GM18907 (cell line): Measurements from ENCODE around the gene MAN1B1.

ENCODE experiments used
- ATAC-seq: cut with Tn5 transposase; IDR thresholded peaks from one replicate; pipeline ENCODE4 v1.9.1; 2021; ENCODE audit warnings: mild to moderate bottlenecking, moderate library complexity; ENCODE audit not compliant: unreplicated experiment

The MAN1B1 gene

DNA sequence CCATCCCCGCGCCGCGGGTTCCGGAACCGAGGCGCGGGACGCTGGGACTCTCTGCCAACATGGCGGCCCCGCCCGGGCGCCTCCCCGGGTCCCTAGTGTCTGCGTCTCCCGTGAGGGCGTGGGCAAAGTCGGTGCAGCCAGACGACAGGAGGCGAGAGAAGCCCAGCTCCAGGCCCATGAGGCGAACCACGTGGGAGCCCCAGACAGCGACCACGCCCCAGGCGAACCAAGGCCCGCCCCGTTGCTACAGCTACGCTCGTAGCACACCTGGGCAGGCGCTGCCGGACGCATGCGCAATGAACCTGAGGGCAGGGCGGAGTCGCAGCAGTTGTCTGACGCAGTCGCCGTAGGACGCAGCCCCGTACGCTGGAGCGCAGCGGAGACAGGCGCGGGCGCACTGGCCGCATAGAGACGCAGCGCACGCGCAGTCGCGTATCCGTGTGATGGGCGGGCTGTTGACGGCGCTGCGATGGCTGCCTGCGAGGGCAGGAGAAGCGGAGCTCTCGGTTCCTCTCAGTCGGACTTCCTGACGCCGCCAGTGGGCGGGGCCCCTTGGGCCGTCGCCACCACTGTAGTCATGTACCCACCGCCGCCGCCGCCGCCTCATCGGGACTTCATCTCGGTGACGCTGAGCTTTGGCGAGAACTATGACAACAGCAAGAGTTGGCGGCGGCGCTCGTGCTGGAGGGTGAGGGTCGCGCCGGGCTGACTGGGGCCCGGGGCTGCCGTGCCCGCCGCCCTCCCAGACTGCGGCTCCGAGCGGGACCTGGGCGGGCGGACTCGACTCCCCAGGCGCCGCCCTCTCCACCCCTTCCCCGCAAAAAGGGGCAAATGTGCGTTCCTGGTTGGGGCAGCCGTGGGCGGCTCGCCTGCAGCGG lies at the start of gene MAN1B1:
Gene MAN1B1, plus strand, starts transcription at position 455 of the 878 bp plus-strand sequence. Its CDS starts 15 bp downstream, at position 470.
- peak; percentile 77 for ATAC-seq

DNA sequence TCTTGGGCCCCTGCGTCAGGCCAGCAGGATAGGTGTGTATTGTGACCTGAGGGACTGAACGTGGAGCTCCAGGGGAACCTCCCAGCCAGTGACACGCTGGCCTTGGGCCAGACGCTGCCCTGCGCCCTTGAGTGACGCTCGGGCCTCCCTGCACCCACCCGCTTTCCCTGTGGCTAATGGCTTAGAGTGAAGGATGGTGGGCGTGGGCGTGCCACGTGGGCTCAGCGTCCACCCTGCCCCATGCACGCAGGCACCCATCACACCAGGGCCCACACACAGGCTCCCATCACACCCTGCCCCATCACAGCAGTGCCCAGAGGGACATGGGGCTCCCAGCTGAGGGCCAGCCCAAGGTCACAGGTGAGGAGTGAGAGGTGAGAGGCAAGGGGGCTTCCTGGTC lies 49.8 kb upstream of the MAN1B1 start:
- no peak for ATAC-seq

DNA sequence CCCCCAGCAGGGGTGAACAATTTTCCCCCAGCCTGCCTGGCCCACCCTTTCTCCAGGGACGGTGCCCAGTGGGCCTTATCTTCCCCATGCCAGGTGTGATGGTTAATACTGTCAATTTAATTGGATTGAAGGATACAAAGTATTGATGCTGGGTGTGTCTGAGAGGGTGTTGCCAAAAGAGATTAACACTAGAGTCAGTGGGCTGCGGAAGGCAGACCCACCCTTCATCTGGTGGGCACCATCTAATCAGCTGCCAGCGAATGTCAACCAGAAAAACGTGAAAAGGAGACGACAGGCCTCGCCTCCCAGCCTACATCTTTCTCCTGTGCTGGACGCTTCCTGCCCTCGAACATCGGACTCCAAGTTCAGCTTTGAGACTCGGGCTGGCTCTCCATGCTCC lies 49.3 kb upstream of the MAN1B1 start:
- ATAC-seq: no peak

DNA sequence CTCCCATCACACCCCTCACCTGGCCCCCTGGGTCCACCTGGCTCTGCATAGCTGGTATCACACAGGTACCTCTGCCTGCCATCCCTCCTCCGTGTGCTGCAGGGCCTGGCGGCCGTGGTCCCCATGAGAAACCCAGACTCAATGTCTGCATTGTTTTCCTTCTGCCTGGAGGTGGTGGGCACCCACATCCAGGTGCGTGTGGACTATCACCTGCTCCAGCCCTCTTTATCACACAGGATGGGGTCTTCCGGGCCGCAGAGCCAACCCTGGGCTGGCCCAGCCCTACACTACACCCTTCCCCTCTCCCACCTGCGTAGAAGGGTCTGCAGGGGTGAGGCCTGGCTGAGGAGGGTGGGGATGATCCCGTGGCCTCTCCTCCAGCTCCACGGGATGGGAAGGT lies 47.9 kb upstream of the MAN1B1 start:
- no peak for ATAC-seq

DNA sequence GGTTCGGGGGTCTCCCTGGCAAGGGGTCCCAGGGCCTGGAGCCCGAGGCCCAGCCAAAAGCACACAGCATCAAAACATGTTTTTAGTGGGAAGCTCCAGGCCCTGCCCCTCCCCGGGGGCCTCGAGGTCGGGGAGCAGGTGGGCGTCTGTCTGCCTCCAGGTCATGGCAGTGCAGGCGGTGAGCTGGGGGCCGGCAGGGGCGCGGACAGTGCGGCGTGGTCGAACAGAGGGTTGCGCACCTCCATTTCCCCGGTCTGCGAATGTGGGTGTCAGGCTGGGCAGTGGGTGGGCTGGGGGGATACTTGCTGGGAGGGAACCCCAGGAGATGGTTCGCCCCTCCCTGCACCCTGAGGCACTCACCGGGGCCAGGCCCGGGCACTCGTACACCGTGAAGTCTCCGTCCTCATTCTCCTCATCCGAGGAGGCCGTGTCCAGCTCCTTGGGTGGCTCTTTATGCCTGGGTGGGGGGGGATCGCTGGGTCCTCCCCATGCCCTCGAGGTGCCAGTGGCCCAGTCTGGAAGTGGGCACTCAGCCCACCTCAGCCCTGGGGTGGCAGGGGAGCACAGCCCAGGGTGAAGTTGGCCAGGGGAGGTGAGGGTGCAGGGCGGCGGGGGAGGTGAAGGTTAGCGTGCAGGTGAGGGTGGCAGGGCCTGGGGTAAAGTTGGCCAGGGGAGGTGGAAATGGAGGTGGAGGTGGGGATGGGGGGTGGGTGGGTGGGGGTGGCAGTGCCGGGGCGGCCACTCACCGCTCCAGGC lies 47.0 kb upstream of the MAN1B1 start:
- ATAC-seq: no peak

DNA sequence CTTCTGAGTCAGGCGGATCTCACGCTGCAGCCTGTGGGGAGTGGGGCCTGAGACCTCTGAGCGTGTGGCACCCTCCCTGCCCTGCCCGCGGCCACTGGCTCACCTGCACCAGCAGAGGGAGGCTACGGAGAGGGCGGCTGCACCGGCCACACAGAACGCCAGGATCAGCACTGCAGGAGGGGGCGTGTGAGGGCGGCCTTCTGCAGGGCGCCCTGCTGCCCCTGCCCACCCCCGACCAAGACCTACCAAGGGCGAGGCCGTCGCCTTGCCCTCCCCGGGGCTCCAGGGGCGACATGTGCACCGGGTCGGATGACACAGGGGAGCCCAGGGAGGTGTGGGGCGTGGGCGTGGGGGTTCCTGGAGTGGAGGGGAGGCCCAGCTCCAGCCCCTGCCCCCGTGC lies 46.2 kb upstream of the MAN1B1 start:
- no peak for ATAC-seq

DNA sequence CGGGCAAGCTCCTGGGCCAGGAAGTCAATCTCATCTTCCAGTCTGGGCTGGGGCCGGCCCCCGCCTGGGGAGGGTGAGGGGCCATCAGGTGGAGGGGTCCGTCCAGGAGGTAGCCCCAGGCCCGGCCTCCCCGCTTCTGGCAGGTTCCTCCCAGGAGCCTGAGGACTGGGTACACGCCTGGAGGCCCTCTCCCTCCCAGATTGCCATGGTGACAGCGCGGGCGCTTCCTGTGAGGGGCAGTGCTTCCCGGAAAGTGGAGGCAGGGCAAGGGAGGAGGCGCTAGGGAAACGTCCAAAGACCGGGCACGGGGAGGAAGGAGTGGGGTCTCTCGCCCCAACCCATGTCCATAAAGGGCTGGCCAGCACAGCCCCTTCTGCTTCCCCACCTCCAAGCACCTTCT lies 45.7 kb upstream of the MAN1B1 start:
- ATAC-seq: no peak

DNA sequence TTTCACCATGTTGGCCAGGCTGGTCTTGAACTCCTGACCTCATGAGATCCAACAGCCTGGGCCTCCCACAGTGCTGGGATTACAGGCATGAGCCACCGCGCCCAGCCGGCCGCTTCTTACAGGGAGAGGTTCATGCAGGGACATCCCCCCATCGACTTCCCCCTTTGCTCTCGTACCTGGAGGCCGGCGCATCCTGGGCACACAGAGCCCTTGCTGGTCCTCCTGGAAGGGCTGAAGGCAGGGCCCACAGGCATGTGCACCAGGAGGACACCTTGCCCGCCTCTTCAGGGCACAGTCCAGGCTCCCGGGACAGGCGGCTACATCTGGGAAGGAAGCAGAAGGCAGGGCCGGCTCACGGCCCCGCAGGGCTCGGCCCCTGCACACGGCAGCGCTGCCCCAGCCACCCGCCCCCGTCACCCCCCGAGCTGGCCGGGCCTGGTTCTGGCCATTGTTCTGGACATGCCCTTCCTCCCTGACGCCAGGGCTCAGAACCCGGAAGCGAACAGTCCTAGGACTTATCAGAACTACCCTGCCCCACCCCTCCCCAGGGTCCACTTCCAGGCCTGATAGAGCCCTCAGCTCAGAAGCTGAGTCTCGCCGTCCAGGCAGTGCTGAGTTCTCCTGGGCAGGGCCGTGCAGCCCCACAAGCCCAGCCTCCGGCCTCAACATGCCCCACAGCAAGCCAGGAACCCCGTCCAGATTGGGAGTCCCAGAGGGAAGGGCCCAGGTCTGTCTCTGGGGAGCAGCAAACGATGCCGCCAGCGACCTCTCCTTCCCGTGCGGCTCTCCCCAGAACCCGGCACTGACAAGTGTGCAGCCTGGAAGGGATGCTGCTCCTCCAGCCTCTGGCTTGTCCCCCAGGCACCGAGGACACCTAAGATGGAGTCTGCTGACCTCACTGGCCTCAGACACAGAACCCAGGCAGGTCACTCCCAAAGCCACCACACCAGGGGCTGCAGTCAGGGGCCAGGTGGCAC lies 43.7 kb upstream of the MAN1B1 start:
- no peak for ATAC-seq

DNA sequence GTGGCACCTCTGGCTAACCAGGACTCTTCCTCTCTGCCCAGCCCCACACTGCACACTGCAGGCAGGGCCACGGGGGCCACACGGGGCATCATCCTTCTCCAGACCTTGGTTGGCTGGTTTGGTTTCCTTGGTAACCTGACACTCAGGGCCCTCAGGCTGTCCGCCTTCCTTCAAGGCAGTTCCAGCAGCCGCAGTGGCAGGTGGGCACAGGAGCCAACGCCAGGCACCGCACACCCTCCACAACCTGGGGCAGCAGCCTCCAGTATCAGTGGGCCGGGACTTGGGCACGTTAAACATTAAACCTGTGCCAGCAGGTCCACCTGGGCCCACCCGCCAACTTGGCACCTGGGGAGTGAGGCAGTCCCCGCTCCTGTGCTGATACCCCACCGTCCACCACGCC lies 42.7 kb upstream of the MAN1B1 start:
- no peak for ATAC-seq

DNA sequence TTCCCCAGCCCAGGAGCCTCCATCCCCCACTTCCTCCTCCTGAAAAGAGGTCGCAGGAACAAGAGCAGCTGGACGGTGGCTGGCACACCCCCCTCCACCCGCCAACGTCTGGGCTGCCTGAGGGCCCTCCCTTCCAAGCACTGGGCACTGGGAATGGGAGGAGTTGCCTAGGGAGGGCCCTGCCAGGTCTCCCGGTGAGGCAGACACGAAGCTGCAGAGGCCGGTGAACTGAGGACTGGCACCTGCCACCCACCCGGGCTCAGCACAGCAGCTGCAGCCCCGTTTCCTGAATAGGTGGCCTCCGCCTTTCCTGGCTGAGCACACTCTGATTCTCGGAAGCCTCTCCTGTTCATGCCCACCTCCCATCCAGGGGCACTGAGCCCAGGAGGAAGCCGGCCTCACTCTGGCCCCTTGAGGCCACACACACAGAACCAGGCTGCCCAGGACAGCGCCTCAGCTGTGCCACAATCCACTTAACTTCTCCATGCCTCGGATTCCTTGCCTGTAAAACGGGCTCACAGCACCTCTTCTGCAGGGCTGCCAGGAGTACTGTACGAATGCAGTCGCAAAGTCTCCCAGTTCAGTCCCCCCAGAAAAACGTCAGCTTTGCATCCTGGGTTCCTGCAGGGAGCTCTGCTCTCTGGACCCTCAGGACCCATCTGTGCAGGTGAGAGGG lies 42.1 kb upstream of the MAN1B1 start:
- ATAC-seq: no peak

DNA sequence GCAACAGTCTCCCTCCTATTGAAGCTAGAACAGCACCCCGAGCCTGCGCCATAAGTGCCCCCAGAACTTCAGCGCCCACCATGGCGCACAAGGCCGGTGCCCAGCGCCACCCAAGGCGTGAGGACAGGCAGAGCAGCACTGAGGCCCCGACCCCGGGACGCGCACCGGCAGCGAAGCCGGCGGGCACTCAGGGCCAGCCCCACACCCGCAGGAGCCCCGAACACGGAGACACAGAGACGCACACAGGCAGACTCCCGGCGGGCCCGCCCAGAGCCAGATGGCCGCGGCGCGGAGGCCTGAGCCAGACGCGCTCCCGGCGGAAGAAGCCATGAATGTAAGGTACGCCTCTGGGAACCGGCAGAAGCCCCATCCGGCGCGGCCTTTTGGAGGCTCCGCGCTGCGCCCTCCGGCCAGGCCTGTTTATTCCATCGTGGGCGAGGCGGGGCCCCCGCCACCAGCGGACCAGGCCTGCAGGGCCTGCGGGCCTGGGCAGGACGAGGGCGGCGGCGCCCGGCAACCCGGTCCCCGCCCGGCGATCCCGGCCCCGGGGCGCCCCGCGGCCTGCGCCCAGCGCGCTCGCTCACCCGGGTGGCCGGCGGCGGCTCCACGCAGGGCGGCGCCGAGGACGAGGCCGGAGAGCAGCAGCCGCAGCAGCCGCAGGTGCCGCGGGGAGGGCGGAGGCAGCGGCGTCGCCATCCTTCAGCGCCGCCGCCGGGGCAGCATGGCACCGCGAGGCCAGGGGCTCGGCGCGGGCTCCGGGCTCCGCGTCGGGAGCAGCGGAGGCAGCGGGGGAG lies 41.3 kb upstream of the MAN1B1 start:
- ATAC-seq: no peak

DNA sequence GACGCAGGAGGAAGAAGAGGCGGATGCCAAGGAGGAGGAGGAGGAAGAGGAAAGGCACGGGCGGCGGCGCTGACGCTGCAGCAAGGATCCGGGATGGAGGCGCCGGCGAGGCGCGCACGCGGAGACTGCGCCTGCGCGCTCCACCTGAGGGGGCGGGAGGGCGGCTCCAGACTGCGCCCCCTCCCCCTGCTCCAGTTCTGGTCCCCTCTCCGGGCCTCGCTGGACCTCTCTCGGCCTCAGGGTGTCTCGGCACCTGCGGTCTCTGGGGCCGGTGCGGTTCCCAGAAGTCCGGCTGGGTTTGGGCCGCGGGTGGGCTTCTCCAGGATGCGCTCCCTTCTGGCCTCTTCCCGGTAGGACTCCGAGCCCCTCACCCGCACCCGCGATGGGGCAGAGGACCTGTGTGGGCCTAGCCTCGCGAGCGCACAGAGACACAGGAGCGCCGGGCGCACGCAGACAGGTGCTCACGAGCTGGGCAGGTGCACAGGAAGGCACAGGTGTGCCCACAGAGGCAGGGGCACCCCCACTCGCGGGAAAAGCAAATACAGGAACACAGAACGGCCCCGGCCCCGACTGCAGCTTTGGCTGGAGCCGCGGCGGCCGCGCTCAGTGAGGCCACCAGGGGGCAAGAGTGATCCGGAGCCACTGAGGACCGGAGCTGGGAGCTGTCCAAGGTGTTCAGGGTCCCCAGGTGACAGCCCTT lies 40.5 kb upstream of the MAN1B1 start, which contains the start of gene NPDC1:
Gene NPDC1, minus strand, starts transcription at position 90 of the 700 bp plus-strand sequence. CDS start 188 bp downstream, outside the sequence.
- no peak for ATAC-seq

DNA sequence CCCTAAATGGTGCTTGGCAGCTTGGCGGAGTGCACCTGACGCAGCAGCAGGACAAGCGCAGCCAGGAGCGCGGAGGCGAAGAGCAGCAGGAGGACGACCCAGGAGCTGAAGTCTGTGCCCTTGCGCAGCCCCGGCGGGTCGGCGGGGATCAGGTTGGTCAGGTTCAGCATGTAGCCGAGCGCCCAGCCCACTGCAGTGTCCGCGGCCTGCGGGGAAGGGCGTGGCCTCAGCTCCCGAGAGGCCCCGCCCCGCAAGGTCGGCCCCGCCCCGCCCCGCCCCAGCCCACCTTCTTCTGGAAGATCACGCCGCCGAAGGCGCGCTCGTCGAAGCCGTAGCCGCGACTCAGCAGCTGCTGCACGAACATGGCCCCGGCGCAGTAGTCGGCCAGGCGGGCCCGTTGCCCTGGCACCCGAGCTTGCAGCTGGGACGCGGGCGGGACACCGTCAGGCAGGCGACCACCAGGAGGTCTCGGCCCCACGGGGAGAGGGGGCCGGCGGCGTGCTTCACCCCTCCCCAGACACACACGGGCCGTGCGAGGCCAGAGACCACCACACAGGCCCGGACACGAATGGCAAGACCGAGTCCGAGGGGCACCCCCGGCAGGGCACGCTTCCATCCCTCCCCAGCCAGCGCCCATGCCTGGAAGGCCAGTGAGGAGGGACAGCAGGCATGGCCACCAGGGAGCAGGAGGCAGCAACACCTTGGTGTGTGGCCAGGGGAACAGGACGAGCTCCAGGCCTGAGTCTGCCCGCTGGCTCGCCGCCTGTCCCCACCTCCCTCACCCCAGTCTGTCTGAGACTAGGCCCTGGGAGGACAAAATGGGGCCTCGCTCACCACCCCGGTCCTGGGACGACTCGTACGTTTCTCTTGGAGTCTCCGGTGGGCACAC lies 37.9 kb upstream of the MAN1B1 start:
- no peak for ATAC-seq

DNA sequence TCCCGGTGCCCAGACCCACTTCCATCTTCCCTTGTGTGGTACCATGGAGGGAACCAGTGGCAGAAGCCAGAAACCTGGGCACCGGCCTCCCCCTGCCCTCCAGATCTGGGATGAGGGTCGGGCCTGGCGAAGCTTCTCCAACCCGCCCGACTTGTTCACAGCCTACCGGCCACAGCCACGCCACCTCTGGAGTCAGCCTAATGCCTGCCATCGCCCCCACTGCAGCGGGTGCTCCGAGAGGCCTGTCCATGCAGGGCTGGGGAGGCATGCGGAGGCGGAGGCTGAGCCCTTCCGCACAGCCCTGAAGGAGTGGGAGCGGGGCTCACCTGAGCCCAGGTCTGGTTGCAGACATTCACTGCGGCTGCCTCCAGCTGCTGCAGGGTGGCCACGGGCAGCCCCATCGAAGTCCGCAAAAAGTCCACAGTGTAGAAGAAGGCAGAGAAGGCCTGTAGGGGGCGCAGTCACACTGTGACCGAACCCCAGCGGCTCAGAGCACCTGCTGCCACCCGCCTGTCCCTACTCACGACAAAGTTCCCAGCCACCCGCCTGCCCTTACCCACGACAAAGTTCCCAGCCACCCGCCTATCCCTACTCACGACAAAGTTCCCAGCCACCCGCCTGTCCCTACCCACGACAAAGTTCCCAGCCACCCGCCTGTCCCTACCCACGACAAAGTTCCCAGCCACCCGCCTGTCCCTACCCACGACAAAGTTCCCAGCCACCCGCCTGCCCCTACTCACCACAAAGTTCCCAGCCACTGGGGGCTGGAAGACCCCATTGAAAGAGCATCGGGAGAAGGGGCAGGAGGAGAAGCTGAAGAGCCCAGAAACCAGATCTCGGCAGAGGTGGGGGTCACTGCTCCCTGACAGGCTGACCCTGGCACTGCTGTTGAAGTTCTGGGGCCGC lies 37.0 kb upstream of the MAN1B1 start:
- no peak for ATAC-seq

DNA sequence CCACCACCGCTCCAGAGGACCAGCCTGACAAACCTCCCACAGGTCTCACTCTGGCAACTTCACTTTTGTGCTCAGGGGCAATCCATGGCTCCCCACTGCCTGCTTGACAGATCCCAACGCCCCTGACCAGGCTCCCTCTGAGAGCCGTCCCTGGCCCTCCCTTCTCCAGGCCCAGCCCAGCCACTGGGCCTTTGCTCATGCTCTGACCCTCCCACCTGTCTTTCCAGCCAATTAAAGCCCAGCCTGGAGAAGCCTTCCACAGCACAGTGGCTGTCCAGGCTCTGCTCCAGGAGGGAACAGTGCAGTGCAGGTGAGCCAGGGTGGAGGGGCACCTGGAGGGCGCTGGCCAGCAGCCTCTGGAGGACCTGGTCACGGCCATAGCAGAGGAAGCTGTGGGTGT lies 36.2 kb upstream of the MAN1B1 start:
- no peak for ATAC-seq

DNA sequence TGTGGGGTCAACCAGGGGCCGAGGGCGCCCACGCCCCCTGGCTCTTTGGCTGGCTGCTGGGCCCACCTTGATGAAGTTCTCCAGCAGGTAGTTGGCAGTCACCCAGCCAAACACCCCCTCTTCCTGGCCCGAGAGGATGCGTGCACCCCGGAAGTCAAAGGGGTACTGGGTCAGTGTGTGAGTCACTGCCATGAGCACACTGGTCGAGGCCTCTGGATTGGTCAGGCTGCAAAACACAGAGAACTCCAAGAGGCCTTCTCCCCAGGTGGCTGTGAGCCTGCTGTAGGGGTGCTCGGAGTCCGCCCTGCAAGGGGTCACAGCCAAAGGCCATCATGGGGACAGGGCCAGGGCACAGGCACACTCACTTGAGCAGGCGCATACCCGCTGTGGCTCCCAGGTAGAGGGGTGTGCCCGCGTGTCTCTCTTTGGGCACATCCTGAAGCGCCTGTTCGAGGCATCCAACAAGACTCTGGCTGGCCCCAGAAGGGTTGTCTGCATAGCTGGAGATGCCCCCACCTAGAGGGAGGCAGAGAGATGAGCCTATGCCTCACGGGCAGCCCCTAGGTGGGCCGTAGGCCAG lies 35.5 kb upstream of the MAN1B1 start:
- no peak for ATAC-seq

DNA sequence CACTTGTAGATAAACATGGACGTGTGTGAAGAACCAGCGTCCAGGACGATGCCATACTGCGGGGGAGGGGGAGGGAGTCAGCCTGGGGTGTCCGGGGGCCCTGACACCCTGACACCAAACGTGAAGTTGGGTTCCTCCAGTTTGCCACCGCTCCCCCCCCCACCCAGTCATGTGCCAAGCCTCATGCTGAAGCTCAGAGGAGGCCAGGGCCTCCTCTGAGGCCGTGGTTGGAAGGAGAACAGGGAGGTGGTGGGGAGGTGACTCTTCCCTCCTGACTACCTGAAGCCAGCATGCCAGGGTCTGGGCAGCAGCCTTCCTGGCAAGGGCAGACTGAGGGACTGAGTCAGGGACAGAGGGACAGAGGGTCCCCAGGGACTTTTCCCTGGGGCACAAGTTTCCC lies 34.5 kb upstream of the MAN1B1 start:
- ATAC-seq: no peak
